GM11168 (cell line): ENCODE measurements around the gene TRAP1.

ENCODE experiments used
- in situ Hi-C: fragments of 300-500 bp; cut with MboI; formaldehyde crosslinking; loops from one replicate; pipeline ENCODE4 v1.12.0; 2022; ENCODE audit warnings: low sequenced_read_pairs; ENCODE audit not compliant: unreplicated experiment

Gene TRAP1

DNA sequence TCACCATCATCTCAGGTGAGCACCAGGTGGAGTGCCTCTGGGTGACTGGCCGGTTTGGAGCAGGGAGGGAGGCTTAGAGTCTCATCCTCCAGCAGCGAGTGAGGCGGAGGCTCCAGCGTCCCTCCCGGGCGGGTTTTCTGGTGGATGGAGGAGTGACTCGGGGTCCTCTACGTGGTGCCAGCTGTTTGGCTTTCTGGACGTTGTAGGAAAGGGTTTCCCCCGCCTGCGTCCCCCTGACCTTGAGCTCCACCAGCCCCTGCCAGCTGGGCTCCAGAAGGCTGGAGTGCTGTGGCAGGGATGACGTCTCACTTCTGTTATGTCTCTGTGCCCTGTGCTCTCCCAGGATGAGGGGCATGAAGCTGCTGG is 62.3 kb downstream of the TRAP1 start:
- in situ Hi-C loops = no loop called here

- in situ Hi-C loops = no loop called here
Measured at GRCh38 chr16:3654249-3654991, 62.9 kb downstream of the TRAP1 start, which contains the start of gene DNASE1. DNASE1 (plus strand) TSS chr16:3654691; CDS start chr16:3655374, 683 bp downstream.

DNA sequence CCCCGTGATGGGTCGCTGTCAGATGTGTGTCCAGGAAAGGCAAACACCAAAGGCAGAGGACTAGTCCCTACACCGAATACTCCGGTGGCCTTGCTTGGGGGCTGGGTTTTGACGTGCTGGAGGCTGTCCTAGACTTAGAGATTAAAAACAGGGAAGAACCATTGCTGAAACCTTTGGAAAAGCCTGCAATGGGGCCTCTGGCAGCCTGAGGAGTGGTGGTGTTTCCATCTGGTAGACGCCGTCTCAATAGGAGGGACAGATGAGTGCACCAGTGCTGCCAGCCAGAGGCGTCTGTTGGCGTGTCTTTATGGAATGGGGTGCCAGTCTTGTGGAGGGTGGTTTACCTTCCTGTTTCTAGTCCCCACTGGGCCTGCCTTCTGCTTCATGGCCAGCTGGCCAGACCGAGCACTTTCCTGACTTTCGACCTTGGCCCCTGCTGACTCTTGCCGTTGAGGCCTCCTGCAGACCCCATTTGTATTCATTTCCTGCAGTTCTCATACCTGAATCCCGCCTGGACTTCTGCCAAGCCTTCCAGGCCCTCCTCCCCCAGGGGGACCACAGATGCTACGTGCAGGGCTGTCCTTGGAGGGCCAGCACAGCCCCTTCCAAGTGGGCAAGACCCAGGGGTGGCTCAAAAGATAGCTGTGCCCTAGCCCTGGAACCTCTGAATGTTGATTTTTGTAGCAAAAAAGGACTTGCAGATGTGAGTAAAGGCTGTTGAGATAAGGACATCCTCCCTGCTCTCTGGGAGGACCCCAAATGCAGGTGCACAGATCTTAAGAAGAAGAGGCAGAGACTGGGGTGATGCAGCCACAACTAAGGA is 64.7 kb downstream of the TRAP1 start:
- in situ Hi-C loops = no loop called here

- in situ Hi-C loops = no loop called here
Measured at GRCh38 chr16:3651461-3652372, 65.6 kb downstream of the TRAP1 start.

DNA sequence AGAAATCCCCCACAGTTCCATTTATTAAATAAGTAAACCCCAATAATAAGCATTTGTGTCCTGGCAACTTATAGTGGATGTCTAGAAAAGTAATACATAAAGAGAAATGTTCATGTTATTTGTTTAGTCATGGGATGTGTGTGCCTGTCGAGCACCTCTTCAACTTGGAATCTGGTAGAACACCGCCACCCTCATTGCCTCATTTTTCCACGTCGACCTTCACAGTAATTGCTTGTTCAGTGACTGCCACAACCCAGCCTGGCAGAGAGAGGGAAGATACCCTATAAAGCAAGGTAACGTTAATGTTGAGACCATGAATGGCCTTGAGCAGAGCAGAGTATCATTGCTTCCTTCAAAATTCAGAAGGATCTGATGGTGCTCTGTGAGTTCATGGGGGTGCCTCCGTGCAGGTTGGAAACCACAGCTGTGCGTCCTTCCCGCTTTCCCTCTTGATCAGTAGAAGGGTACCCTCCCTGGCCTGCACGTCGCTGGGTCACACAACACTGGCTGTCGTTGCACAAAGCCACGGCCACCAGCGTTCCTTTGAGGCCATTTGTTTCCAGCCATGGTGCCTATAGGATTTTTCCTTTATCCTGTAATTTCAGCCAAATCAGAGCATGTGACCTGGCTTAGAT is 66.6 kb downstream of the TRAP1 start:
- in situ Hi-C loops = no loop called here

DNA sequence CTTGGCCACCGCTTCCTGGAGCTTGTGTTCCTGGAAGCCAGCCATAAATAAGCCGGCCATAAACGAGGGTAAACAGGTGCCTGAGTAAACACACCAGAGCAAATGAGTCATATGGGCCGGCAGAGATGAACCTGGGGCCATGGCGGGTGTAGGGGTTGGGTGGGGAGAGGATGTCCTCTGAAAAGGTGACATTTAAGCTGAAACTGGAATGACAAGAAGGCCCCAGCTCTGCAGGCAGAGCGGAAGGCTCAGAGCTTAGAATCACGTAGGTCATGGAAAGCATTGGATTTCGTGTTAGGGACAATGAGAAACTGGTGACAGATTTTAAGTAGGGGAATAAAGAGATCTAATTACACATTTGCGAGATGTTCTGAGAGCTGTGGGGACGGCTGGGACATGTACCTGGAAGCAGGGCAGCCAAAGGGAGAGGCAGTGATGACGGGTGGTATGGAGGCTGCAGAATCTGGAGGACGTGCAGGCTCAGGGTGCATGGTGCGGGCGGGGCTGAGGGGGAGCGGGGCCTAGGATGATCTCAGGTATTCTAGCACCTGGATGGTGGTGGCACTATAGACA is 70.9 kb downstream of the TRAP1 start:
- in situ Hi-C loops = no loop called here

GRCh38 chr16:3645504-3646347 is 71.6 kb downstream of the TRAP1 start:
- in situ Hi-C loops = no loop called here

GRCh38 chr16:3645108-3645503 is 72.2 kb downstream of the TRAP1 start:
- in situ Hi-C loops = no loop called here

DNA sequence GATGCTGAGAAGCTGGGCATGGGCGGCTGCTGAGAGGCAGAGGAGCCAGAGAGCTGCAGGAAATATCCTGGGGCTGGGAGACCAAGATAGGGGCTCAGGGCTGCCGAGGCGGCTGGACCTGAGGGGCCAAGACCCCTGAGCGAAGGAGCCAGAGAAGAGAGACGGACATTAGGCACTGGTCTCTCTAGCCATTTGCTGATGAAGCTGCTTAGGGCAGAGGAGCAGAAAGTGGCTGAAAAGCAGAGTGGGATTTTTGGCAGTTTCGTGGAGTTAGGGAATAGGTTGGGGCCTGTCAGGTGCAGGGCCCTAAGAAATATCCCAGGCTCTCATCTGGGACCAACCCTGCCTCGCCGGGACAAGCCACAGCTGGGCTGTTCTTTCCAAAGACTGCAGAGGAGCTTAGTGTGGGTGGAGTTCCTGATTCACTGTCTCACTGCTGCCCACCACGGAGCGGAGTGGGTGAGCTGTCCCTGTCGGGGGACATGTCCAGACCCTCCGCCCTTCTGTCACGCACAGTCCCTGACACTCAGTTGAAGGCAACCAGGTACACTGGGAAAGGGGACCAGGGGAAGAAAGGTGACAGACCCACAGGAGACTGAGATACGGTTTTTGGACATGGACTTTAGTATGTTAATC is 74.1 kb downstream of the TRAP1 start:
- in situ Hi-C loops = no loop called here

GRCh38 chr16:3642397-3643094 is 74.8 kb downstream of the TRAP1 start:
- in situ Hi-C loops = no loop called here

GRCh38 chr16:3641801-3642396 is 75.4 kb downstream of the TRAP1 start:
- in situ Hi-C loops = no loop called here

DNA sequence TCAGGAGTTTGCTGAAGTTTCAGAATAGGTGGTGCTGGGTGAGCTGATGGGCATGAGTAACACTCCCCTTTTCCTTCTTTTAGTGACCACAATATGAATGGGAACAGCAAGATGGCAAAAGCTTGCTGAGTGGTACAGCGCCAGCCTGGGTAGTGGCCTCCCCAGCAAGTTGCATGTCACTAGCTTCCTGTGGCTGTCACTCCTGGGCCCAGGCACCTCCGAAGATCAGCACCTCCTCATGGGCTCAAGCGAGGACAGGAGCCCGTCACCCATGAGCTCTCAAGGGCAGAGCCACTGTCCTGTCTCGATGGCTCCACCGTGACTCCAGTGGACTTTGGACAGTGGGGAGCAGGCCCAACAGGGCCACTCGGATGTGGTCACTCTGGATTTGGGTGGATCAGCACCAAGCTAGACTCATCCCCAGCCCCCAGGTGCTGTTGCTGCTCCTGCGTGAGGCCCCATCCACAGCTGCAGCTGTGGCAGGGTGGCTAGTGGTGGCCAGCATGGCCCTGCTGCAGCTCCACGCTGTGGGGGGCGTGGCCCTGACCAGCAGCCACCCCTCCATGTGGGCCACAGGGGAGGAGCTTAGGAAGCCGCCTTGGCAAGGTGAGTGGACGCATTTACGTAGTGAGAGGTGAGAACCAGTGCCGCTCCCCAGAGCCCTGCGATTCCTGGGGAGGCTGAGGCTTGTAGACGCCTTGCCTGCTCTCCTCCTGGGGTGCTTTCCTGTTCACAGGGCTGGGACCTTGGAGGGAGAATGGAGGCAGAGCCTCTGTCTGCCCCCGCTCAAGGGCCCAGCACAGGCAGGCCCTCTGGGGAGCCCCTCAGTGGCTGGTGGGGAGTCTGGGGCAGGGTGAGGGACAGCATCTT is 76.5 kb downstream of the TRAP1 start:
- in situ Hi-C loops = no loop called here

DNA sequence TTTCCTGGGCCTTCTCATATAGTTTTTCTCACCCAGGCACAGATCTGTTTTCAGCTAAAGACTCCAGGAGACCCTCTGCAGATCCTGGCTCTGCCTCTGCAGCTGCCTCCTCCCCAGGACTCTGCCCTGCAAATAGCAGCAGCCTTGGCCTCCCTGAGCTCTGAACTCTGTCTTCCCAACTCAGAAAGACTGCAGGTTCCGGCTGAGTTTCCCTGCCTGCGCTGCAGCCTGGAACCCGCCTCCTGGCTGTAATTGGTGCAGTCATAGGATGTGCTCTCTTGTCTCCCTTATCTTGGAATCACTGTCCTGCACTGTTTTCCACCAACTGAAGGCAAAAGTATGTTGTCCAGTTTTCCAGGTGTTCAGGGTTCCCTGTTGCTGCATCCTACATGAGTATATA is 77.1 kb downstream of the TRAP1 start:
- in situ Hi-C loops = no loop called here

GRCh38 chr16:3638916-3639644 is 78.2 kb downstream of the TRAP1 start:
- in situ Hi-C loops = no loop called here

- in situ Hi-C loops = no loop called here
Measured at GRCh38 chr16:3637371-3637923, 79.9 kb downstream of the TRAP1 start.
